GM18499 (cell line): Measurements from ENCODE around the gene RNF14.
A peak's percentile ranks its signal among the peaks of the same experiment; 100 is the strongest.

Experiments used
- ATAC-seq: cut with Tn5 transposase; IDR thresholded peaks from one replicate; pipeline ENCODE4 v1.9.1; 2021; ENCODE audit warnings: moderate number of reproducible peaks; ENCODE audit not compliant: insufficient read depth, unreplicated experiment

The RNF14 gene

DNA sequence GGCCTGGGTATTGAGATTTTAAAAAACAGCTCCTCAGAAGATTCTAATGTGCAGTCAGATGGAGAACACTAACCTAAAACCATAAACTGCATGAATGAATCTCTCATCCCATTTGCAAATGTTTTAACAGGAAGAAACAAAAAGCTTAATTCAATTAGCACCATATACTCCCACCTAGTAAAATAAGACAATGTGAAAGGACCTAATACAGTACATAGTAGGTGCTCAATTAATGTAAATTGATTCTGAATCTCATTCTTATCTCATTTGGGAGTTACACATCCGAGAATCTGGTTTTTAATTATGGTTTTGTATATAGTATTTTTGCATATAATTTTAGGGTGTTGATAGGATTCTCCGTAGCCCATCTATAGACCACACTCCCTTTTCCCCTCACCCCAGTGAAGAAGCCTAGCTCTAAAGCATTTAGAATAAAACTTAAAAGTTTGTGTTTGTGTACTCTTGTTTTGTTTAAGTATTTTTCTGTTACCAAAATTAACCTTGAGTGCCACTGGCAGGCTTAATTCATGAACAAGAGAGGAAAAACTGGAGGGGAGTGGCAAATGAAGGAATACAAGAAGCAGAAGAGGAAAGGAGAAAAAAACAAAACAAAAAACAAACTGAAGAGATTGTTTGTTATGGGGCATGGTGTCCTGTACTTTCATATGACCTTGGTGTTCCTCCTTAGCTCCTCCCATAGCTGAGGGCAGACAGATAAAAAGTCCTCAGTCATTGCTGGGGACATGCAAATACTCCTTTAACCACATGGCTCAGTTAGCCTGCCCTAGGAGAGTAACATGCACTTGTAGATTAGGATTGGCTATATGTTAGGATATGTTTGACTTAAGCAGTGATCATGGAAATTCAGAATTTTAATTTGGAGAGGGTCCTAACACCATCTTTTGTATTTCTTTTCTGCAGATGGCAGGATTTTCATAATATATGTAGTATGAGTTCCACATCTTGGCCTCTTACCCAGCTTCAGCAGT lies 1.2 kb downstream of the RNF14 start:
- ATAC-seq: peak; percentile 64

DNA sequence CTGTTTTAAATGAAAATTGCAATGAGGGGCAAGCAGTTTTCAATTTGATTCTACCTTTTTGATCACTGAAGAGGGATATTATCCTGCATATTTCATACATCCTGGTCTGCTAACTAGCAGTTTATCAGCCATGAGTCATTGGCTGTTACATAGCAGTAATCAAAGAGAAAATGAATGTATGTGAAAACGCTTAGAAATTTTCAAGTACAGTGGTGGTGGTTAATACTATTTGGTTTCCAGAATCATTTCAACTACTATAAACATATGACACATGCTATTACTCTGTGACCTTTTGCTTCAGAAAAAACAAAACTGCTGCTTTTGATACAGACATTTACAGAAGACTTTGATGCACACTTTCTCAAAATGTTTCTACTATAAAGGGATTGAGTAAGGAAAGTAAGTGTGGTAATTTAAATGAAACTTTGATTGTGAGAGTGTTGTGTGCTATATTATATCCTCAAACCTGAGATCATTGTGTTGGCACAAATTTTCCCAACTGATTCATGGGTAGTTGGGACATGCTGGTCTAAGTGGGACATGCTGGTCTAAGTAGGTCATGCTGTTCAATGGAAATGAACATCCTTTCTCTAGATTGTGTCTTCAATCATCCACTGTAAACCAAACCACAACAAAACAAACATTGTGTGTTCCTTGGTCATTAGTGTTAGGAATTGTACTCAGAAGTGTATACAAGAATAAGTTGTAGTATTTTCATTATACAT lies 5.1 kb downstream of the RNF14 start:
- ATAC-seq: no peak

DNA sequence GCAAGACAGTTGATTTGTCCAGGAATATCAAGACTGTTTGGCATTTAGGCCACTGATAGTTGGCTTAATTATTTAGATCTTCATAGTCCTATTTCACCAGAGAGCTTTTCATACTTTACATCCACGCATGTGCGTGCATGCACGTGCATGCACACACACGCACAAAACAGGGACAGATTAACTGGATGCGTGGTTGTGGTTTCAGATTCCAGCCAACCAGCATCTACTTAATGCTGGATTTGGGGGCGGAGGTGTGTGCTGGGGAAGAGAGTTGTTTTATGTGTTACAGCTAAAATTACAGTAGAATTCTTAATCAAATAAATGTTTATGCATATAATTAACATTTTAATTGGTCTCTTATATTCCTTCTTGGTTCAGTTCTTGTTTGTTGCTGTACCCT lies 7.3 kb downstream of the RNF14 start:
- ATAC-seq: no peak

DNA sequence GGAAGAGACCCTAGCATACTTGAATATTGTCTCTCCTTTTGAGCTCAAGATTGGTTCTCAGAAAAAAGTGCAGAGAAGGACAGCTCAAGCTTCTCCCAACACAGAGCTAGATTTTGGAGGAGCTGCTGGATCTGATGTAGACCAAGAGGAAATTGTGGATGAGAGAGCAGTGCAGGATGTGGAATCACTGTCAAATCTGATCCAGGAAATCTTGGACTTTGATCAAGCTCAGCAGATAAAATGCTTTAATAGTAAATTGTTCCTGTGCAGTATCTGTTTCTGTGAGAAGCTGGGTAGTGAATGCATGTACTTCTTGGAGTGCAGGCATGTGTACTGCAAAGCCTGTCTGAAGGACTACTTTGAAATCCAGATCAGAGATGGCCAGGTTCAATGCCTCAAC lies 9.5 kb downstream of the RNF14 start:
- no peak for ATAC-seq

DNA sequence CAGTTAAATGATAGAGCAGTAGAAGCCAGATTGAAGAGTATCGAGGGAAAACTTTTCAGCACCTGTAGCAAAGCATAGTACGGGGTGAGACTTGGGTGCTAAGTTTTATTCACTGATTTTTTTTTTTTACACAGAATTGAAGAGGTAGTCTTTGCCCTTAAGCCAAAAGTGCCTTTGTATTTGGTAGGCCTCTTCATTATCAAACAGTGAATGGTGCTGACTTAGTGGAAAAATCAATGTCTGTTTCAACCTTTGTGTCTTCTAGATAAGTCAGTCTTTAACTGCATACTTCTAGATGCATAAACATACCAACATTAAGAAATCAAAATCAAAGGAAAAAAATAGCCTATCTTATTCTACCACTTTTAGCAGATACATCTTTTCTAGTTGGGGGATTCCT lies 13.7 kb downstream of the RNF14 start:
- no peak for ATAC-seq

DNA sequence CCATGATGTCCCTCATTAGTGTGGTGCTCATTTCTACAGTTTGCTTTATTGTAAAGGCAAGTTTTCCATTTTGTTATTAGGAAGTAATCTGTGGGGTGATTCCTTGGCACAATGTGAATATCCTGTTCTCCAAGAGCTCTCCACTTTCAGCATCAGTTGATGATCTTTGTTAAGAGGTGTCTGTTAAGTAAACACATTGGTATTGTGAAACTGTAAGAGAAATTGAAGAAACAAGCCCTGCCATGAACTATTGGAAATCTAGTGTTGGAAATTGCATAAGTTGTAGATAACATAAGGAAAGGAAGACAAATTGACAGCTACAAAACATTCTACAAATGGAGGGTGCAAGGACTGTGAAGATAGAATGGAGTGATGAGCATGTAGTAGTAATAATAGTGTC lies 17.2 kb downstream of the RNF14 start:
- ATAC-seq: no peak

DNA sequence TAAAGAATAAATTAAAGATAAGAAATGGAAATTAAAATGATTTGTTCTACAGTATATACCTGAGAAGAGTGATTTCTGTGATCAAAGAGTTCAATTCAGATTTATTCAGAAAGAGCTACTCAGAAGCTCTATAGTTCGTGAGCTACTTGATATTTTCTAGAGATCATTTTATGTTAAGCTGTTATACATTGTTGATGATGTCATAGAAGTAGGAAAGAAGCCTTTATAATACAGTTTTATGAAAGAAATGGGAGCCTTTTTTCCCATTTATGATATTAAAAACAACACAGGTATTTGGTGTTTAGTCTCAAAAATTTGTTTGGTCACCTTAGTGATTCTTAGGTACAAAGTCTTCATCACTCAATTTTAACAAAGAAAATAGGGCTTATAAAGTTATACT lies 20.8 kb downstream of the RNF14 start:
- ATAC-seq: no peak

DNA sequence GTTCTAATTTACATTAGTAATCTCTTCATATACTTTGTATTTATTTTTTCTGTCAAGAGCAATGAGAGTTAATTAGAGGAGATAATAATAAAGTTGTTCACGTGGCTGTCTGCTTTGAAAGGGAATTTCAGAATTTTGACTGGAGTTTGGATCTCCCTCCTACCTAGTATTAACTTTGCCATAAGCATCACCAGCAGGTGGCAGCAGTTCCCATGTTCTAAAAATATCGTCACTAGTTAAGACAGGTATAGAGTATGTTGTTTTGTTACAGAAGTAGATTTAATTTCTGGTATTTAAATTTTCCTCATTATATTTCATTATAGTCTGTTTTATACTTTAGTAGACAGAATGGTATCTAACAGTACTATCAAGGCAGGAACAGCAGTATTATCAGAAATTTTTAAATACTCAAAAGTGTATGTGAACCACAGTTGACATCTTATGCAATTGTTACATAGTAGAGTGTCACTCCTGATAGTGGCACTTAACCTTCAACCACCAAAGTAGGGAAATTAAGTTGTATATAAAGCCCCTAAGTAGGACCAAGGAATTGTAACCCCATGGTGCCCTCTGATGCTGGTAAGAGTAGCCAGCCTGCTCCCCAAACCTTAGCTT lies 23.6 kb downstream of the RNF14 start:
- ATAC-seq: no peak

DNA sequence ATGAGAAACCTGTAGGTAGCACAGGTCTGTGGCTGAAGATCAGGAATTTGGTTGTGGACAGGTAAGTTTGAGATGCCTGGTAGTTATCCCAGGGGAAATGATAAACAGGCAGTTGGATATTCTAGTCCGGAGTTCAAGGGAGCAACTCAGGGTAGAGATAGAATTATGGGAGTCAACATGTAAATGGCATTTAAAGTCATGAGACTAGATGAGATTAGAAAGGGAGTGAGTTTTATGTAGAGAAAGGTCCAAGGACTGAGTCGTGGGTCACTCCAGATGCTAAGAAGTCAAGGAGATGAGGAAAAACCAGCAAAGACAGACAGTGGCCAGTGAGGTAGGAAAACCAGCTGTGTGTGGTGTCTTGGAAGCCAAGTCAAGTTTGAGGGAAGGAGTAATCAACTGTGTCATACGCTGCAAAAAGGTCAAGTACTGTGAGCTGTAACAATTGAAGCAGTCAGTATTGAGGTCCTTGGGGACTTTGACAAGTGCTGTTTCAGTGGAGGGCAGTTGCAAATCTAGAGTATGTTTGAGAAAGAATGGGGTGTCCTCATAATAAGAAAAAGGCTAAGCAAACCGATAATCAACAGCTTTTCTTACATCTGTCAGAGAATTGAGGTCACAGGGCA lies 25.7 kb downstream of the RNF14 start:
- no peak for ATAC-seq

DNA sequence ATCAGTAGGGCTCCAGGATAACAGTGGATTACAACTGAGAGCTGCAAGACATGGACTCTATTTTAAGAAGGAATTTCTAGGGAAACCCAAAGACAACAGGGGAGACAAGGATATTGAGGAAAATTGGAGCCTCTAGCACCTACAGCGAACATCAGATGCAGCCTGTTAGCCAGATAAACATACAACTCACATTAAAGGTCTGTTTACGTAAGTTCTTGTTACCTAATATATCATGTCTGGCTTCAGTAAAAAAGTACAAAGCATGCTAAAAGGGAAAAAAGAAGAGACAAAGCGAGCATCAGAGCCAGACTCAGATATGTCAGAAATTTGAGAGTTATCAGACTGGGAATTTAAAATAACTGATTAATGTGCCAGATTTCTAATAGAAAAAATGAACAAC lies 26.8 kb downstream of the RNF14 start:
- no peak for ATAC-seq

DNA sequence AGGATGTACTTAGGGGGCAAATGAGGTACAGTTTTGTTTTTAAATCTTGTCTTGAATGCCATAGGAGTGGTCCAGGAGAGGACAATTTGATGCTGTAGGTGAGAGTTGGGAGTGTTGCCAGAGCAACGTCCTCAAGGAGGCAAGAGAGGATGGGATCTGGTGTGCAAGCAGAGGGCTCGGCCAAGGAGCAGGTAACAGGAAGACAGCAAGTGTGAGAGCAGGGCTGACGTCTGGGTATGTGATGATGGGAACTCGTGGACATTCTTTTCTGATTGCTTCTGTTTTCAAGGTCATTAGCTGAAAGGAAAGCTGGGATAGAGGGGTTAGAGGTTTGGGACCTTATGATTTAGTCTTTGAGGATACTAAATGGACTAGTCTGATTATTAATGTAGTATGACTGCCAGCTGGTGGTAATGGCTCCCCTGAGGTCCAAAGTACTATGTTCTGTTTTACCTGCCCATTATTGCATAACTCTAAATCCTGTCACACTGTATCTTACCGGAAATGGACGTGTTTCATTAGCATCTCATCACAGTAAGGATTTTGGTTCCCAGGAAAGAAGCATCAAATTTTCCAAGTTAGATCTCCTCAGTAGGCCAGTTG lies 28.6 kb downstream of the RNF14 start:
- ATAC-seq: no peak

DNA sequence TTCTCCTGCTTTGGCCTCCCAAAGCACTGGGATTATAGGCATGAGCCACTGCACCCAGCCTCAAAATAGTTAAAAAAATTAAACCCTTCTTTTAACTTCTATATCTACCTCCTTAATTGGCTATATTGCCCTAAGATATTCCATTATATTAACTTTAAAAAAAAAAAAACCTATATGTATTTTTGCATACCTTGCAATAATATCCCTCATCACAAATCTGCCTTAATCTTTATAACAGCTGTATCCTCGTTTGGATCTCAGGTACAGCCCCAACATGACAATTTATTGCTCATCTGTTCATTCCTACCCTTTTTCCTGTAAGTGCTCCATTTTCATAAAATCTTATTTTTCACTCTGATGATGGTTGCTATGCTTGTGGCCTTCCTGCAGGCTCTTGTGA lies 31.3 kb downstream of the RNF14 start:
- ATAC-seq: no peak

DNA sequence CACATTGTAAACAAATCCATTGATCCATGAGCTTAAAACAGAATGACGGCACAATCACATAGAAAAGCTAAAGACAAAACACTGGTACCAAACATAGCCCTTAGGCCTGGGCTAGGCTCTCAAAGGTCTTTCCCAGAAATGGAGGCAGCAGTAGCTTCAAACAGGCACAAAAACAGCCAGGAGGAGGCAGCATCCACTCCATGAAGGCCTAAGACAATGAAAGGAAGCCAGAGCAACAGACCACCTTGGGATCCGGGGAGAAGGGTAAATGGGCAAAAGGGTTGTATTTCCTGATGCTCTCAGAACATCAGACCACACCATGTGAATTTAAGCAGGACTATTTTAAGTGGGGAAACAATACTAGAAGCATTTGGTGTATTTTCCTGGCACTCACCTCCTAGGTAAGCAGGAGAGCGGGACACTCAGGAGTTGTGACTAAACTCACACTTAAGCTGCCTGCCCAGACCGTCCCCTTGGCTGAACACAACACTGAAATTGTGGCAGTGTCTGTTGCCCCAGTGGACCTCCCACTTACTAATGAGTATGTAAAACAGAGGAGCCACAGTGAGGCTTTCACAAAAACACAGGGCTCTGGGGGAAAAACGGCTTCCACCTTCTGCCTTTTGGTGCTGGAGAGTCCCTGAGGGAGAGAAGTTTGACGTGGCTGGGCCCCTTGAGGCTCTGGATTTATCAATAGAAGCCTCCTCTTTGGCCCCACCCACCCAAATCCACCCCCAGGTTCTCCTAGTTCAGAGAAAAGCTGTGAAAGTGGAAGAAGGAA lies 32.0 kb downstream of the RNF14 start:
- ATAC-seq: no peak

DNA sequence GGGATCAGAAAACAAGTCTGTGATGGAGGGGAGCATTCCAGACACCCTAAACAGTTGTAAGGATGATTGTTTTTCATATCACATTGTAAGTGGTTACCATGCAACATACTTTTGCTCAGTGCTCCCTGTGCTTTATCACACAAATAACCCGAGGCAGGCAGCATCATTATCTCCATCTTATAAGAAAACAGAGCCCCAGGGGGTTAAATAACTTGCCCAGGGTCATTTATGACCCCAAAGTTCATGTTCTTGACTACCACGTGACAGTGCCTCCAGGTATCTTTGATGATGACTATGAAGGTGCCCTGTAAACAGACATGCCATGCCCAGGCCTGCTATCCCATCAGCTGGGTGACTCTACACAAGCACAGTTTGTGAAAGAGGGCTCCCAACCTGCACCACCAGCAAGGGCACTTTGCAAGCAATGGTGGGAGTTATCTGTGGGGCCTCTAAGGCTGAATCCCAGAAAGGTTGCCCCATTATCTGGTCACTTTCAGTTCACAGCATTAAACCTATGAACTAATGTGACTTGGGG lies 34.4 kb downstream of the RNF14 start:
- no peak for ATAC-seq

DNA sequence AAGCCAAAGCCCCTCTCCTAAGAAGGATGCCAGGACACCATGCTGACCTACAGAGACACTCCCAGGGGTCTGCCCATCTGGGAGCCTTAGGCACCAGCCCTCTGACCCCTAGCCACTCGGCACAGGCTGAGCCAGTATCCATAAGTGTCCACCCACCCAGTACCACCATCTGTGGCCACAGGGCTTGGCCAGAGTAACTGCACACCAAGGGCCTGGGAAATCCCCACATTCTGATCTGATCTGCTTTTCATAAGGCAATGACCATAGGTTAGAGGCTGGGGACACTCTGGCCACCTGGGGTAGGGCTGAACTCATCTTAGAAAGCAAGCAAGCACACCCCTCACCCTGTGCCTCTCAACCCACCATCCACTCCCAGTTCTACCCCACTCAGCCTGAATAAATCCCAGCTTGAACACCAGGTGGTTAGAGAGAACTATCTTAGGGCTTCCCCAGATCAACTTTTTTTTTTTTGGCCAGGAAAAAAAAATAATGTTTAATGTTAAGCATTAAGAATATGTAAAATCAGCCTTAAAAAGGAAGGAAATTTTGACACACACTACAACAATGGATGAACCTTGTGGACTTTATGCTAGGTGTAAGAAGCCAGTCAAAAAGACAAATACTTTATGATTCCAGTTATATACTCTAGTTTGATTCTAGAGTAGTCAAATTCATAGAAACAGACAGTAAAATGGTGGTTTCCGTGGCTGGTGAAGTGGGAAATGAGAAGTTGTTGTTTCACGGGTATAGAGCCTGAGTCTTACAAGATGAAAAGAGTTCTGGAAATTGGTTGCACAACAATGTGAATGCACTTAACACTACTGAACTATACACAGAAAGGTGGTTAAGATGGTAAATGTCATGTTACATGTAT lies 37.7 kb downstream of the RNF14 start:
- ATAC-seq: no peak

DNA sequence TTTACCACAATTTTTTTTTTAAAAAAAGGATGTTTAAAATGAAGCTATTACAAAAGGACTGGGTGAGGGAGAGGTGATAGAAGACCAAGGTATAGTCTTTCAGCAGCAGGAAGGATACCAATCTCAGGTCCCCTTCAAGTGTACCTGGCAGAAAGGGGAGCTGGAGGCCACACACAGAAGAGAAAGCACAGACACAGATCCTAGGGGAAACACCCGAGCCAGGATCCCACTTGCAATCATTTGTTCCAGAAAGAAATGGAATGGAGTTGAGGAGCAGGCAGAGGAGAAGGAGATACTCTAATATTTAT lies 38.3 kb downstream of the RNF14 start:
- ATAC-seq: no peak

DNA sequence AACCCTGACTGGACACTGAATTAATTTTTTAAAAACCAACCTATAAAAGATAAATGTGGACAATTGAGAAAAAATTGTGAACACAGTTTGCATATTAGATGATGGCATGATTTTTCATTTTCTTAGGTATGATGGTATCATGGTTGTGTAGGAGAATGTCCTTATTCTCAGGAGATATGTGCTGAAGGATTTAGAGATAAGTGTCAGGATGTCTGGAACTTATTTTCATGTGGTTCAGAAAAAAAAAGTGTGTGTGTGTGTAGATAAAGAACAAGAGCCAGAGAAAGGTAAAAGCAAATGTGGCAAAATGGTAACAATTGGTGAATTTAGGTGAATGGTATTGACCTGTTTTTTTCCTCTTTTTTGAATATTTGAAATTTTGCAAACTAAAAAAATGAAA lies 39.9 kb downstream of the RNF14 start:
- no peak for ATAC-seq

DNA sequence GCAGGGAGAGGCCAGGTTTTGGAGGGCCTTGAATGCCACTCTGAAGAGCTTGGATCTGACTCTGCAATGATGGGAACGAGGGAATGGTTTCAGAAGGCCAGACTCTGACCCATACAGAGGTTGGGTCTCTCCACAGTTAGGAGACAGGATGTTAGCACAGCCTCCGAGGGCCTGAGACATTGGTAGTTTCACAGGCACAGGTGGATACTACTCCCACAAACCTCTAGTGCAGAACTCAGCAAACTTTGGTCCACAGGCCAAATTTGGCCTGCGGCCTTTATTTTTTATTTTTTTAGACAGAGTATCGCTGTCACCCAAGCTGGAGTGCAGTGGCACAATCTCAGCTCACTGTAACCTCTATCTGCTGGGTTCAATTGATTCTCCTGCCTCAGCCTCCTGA lies 41.0 kb downstream of the RNF14 start:
- no peak for ATAC-seq
